Astrocyte (in vitro differentiated cells and primary cell): Measurements from ENCODE around the gene PTRHD1. TPM values are rescaled to one million over a fixed set of nuclear protein-coding genes. Genes with fewer than 3 reads are reported as not detected.

Experiments
- DNase-seq: peaks from one replicate; pipeline ENCODE4 v3.0.0-alpha.2; 2010; ENCODE audit warnings: low read depth
- FAIRE-seq: peaks from 2 replicates; lab custom pipeline; 2011; peaks lifted over from hg19 to GRCh38; lab: Jason Lieb, UNC
- H2AFZ ChIP-seq: 2 replicates; pipeline ENCODE4 v1.6.0; 2012; ENCODE audit warnings: low read depth, low read length, inconsistent platforms
- H3K27ac ChIP-seq: 2 replicates; pipeline ENCODE4 v1.5.1; 2011; ENCODE audit warnings: low read depth, low read length, inconsistent platforms
- H3K27me3 ChIP-seq: 2 replicates; pipeline ENCODE4 v1.6.0; 2011; ENCODE audit warnings: low read length, inconsistent platforms; ENCODE audit not compliant: insufficient read depth
- H3K36me3 ChIP-seq: 2 replicates; pipeline ENCODE4 v1.5.1; 2011; ENCODE audit warnings: low read length, inconsistent platforms; ENCODE audit not compliant: insufficient read depth
- H3K4me1 ChIP-seq: 2 replicates; pipeline ENCODE4 v1.5.1; 2011; ENCODE audit warnings: low read length, inconsistent platforms; ENCODE audit not compliant: insufficient read depth
- H3K4me2 ChIP-seq: 2 replicates; pipeline ENCODE4 v1.6.0; 2012; ENCODE audit warnings: low read length, inconsistent platforms
- H3K4me3 ChIP-seq: 2 replicates; pipeline ENCODE4 v1.5.1; 2011; ENCODE audit warnings: low read depth, mild to moderate bottlenecking, low read length, inconsistent platforms; ENCODE audit not compliant: insufficient read depth
- H3K79me2 ChIP-seq: 2 replicates; pipeline ENCODE4 v1.6.0; 2012; ENCODE audit warnings: mild to moderate bottlenecking, low read length, inconsistent platforms; ENCODE audit not compliant: insufficient read depth
- H3K9ac ChIP-seq: 2 replicates; pipeline ENCODE4 v1.6.0; 2012; ENCODE audit warnings: mild to moderate bottlenecking, low read length, inconsistent platforms
- H3K9me3 ChIP-seq: 2 replicates; pipeline ENCODE4 v1.5.1; 2012; ENCODE audit warnings: low read depth, mild to moderate bottlenecking, low read length, inconsistent platforms; ENCODE audit not compliant: insufficient read depth
- H4K20me1 ChIP-seq: 2 replicates; pipeline ENCODE4 v1.6.0; 2012; ENCODE audit warnings: low read length, inconsistent platforms; ENCODE audit not compliant: insufficient read depth
- H3K27ac Mint-ChIP-seq: one replicate; pipeline ENCODE4 v1.8.0; 2021; ENCODE audit warnings: mild to moderate bottlenecking, mixed read lengths; ENCODE audit not compliant: unreplicated experiment
- H3K27me3 Mint-ChIP-seq: one replicate; pipeline ENCODE4 v1.8.0; 2021; ENCODE audit warnings: low read depth, mixed read lengths; ENCODE audit not compliant: unreplicated experiment
- H3K36me3 Mint-ChIP-seq: one replicate; pipeline ENCODE4 v1.8.0; 2021; ENCODE audit warnings: low read depth, mixed read lengths; ENCODE audit not compliant: unreplicated experiment
- H3K4me1 Mint-ChIP-seq: one replicate; pipeline ENCODE4 v1.8.0; 2021; ENCODE audit warnings: low read depth, mixed read lengths; ENCODE audit not compliant: unreplicated experiment
- H3K4me3 Mint-ChIP-seq: one replicate; pipeline ENCODE4 v1.8.0; 2021; ENCODE audit warnings: mild to moderate bottlenecking, moderate library complexity, mixed read lengths; ENCODE audit not compliant: unreplicated experiment
- H3K9me3 Mint-ChIP-seq: one replicate; pipeline ENCODE4 v1.8.0; 2021; ENCODE audit warnings: mild to moderate bottlenecking, mixed read lengths; ENCODE audit not compliant: unreplicated experiment
- CTCF ChIP-seq: IDR thresholded peaks from 2 replicates; pipeline ENCODE4 v1.5.1; 2011; ENCODE audit warnings: low read depth, mild to moderate bottlenecking, inconsistent platforms, low read length, moderate library complexity; ENCODE audit not compliant: insufficient read depth
- EZH2 ChIP-seq: IDR thresholded peaks from 2 replicates; pipeline ENCODE4 v1.6.1; 2012; ENCODE audit warnings: mild to moderate bottlenecking, low read length, inconsistent platforms; ENCODE audit not compliant: insufficient read depth
- total RNA-seq: library from RNA; stranded (reverse); gene quantifications from 2 replicates; pipeline ENCODE4 v1.2.1, GENCODE V29; 2021

PTRHD1 gene
- total RNA-seq, 1 donor from 2014 or later: 28.7 TPM

- Histone ChIP-seq H3K27ac (no peak overlapping the region), H2AFZ (no peak overlapping the region), H3K36me3 (peaks cover 23% of the 10 kb centered on the region), H3K9ac (no peak overlapping the region), H3K4me1 (peaks cover 13% of the 10 kb centered on the region), H3K27me3 (no peaks in the 10 kb centered on the region), H3K4me3 (no peak overlapping the region), H3K4me2 (no peak overlapping the region), H4K20me1 (no peaks in the 10 kb centered on the region), H3K9me3 (no peaks in the 10 kb centered on the region), H3K79me2 (no peaks in the 10 kb centered on the region)
- DNase-seq: no peak
- Mint-ChIP-seq H3K4me3 (no peak overlapping the region), H3K27ac (peak overlapping the region; percentile 20), H3K36me3 (peaks cover 13% of the 10 kb centered on the region), H3K9me3 (no peaks in the 10 kb centered on the region), H3K4me1 (peaks cover 6% of the 10 kb centered on the region), H3K27me3 (no peaks in the 10 kb centered on the region)
- TF ChIP-seq EZH2 (no peak), CTCF (no peak)
- no peak for FAIRE-seq
Observed at GRCh38 chr2:24822049-24822706, 29.0 kb upstream of the PTRHD1 start.

- Histone ChIP-seq H3K27ac (no peak overlapping the region), H4K20me1 (no peaks in the 10 kb centered on the region), H2AFZ (no peak overlapping the region), H3K36me3 (peaks cover 22% of the 10 kb centered on the region), H3K4me1 (peaks cover 20% of the 10 kb centered on the region), H3K4me3 (no peak overlapping the region), H3K4me2 (no peak overlapping the region), H3K9ac (no peak overlapping the region), H3K27me3 (no peaks in the 10 kb centered on the region), H3K79me2 (peaks cover 3% of the 10 kb centered on the region), H3K9me3 (no peaks in the 10 kb centered on the region)
- no peaks in the 10 kb centered on the region for H3K9me3 Mint-ChIP-seq
- no peak overlapping the region for H3K27ac Mint-ChIP-seq
- H3K27me3 Mint-ChIP-seq: no peaks in the 10 kb centered on the region
- DNase-seq (no peak), FAIRE-seq (no peak)
- TF ChIP-seq CTCF (no peak), EZH2 (no peak)
- H3K36me3 Mint-ChIP-seq: peaks cover 13% of the 10 kb centered on the region
- H3K4me1 Mint-ChIP-seq: peaks cover 13% of the 10 kb centered on the region
- H3K4me3 Mint-ChIP-seq: no peak overlapping the region
Observed at GRCh38 chr2:24821433-24821891, 28.3 kb upstream of the PTRHD1 start.
